ENCODE results near the gene CNOT8. TPM values are rescaled to one million over a fixed set of nuclear protein-coding genes. Genes with fewer than 3 reads are reported as not detected.

The CNOT8 gene
- total and polyA plus RNA-seq, 4 donors = 53.9 to 87.0 (median 68.7) TPM

DNA sequence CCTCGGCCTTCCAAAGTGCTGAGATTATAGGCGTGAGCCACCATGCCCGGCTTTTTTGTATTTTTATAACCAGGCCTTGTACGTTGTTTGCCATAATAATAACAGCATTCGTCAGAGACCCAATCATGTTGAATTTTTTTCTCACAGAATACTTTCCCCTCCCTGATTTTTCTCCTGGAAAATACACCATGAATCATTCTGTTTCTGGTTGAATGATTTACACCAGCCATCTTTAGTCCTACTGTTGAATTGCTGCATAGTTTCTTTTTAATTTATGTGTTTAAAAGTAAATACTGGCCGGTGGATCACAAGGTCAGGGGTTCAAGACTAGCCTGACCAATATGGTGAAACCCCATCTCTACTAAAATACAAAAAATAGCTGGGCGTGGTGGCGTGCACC, 3.5 kb downstream of the CNOT8 start:
- no peak for DNase-seq
- WGBS, 2 donors = 80 to 89% methylated on average over 8 of the region's 8 CpGs
- no peaks in the 10 kb centered on the region for H3K9me3 ChIP-seq (ENCODE audit: control insufficient read depth in 4 of 4, insufficient read depth in 3 of 4, low read length in 3 of 4)
- no peak for TF ChIP-seq CTCF (IDR thresholded peaks at IDR 0.05; ENCODE audit: control extremely low read depth, extremely low read depth)
- H3K9ac ChIP-seq (ENCODE audit: insufficient read depth in 1 of 2, low read length in 2 of 2) = no peak overlapping the region
- ATAC-seq (ENCODE audit: insufficient read depth, low FRiP score) = no peak
- H3K4me3 ChIP-seq = no peak overlapping the region
- no peak overlapping the region for H3K27ac ChIP-seq (ENCODE audit: low read depth in 1 of 2, low read length in 1 of 2)
- peaks cover 0 to 26% (median 11%) of the 10 kb centered on the region in 5 donors for H3K4me1 ChIP-seq (ENCODE audit: control insufficient read depth in 5 of 5, insufficient read depth in 5 of 5, low read length in 5 of 5)
- H3K27me3 ChIP-seq (ENCODE audit: control insufficient read depth in 3 of 3, insufficient read depth in 3 of 3, low read length in 2 of 3) = no peaks in the 10 kb centered on the region
- H3K36me3 ChIP-seq (ENCODE audit: control insufficient read depth in 4 of 4, insufficient read depth in 4 of 4, low read length in 4 of 4) = peaks cover 10 to 27% (median 25%) of the 10 kb centered on the region in 4 donors

GRCh38 chr5:154862766-154863165, 4.3 kb downstream of the CNOT8 start:
- Histone ChIP-seq H3K4me1 (ENCODE audit: control insufficient read depth in 5 of 5, insufficient read depth in 5 of 5, low read length in 5 of 5) (peaks cover 0 to 24% (median 11%) of the 10 kb centered on the region in 5 donors), H3K4me3 (no peak overlapping the region), H3K36me3 (ENCODE audit: control insufficient read depth in 4 of 4, insufficient read depth in 4 of 4, low read length in 4 of 4) (peaks cover 10 to 27% (median 25%) of the 10 kb centered on the region in 4 donors), H3K9ac (ENCODE audit: insufficient read depth in 1 of 2, low read length in 2 of 2) (no peak overlapping the region), H3K27ac (ENCODE audit: low read depth in 1 of 2, low read length in 1 of 2) (no peak overlapping the region), H3K9me3 (ENCODE audit: control insufficient read depth in 4 of 4, insufficient read depth in 3 of 4, low read length in 3 of 4) (no peaks in the 10 kb centered on the region), H3K27me3 (ENCODE audit: control insufficient read depth in 3 of 3, insufficient read depth in 3 of 3, low read length in 2 of 3) (no peaks in the 10 kb centered on the region)
- DNase-seq (no peak), ATAC-seq (ENCODE audit: insufficient read depth, low FRiP score) (no peak)
- TF ChIP-seq CTCF (IDR thresholded peaks at IDR 0.05; ENCODE audit: control extremely low read depth, extremely low read depth) = no peak
- WGBS, 2 donors = 58 to 66% methylated on average over 2 of the region's 2 CpGs

DNA sequence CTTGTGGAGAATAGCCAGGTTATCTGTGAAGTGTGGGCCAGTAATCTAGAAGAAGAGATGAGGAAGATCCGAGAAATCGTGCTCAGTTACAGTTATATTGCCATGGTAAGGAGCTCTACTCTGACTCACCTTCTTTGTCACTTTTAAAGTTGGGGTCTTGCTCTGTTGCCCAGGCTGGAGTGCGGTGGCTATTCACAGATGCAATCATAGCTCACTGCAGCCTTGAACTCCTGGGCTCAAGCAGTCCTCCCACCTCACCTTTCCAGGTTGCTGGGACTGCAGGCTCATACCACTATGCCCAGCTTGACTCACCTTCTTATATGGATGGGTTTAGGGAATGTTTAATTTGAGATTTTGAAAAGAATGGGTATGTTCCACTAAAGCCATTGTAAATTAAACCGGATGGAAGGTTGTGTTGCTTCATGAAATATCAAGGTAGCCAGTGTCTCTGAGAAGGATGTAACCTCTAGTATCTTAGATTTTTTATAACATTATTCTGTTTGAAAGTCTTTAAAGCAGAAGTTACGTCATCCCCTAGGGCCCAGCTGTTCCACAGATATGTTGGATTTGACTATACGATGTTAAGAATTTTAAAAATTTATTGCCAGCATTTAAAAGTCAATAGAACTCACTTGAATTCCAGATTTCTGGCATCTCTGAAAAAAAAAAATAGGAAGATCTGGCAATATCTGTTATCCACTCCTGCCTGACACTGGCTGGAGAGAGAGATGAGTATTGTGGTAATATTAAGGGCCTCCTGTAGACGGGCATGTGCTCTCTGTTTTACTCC, 5.1 kb downstream of the CNOT8 start:
- WGBS, 2 donors = 79 to 87% methylated on average over 7 of the region's 7 CpGs
- DNase-seq (no peak), ATAC-seq (ENCODE audit: insufficient read depth, low FRiP score) (no peak)
- no peak overlapping the region for H3K4me3 ChIP-seq
- H3K9me3 ChIP-seq (ENCODE audit: control insufficient read depth in 4 of 4, insufficient read depth in 3 of 4, low read length in 3 of 4) = no peaks in the 10 kb centered on the region
- no peaks in the 10 kb centered on the region for H3K27me3 ChIP-seq (ENCODE audit: control insufficient read depth in 3 of 3, insufficient read depth in 3 of 3, low read length in 2 of 3)
- no peak overlapping the region for H3K27ac ChIP-seq (ENCODE audit: low read depth in 1 of 2, low read length in 1 of 2)
- H3K4me1 ChIP-seq (ENCODE audit: control insufficient read depth in 5 of 5, insufficient read depth in 5 of 5, low read length in 5 of 5) = peaks cover 0 to 24% (median 11%) of the 10 kb centered on the region in 5 donors
- H3K36me3 ChIP-seq (ENCODE audit: control insufficient read depth in 4 of 4, insufficient read depth in 4 of 4, low read length in 4 of 4) = peaks cover 10 to 27% (median 26%) of the 10 kb centered on the region in 4 donors
- H3K9ac ChIP-seq (ENCODE audit: insufficient read depth in 1 of 2, low read length in 2 of 2) = no peak overlapping the region
- no peak for TF ChIP-seq CTCF (IDR thresholded peaks at IDR 0.05; ENCODE audit: control extremely low read depth, extremely low read depth)

All from lung (tissue), 12 donors.